OCI-LY7 (cell line): ENCODE data around the gene PLEKHM3.

ENCODE experiments used
- CTCF ChIP-seq: fragments of 200-600 bp; sonication (generic); conservative IDR thresholded peaks from 2 replicates; pipeline ENCODE4 v1.5.1; 2014; ENCODE audit warnings: mild to moderate bottlenecking, antibody characterized with exemption, low read length, moderate library complexity, mixed read lengths
- EZH2phosphoT487 ChIP-seq: fragments of 200-600 bp; sonication (generic); IDR thresholded peaks from 2 replicates; pipeline ENCODE4 v1.6.1; 2018; ENCODE audit warnings: low read depth, borderline replicate concordance, mild to moderate bottlenecking, mixed run types, antibody characterized with exemption, low read length, moderate library complexity, mixed read lengths

GRCh38 chr2:207914716-207915115 lies 110.6 kb downstream of the PLEKHM3 start:
- TF ChIP-seq CTCF (no peak), EZH2phosphoT487 (no peak)
